Left renal pelvis (tissue), 4 donors: ENCODE data around the gene AP1M1. TPM values are rescaled to one million over a fixed set of nuclear protein-coding genes. Genes with fewer than 3 reads are reported as not detected.
"Not testable (repeated sequence)": the region's sequence is repeated elsewhere in the genome, so short reads cannot be mapped to it uniquely, and the experiment has no call there.

Experiments used
- DNase-seq, 4 donors: peaks; one replicate each; pipeline ENCODE4 v3.0.0-alpha.2; 2013; ENCODE audit warnings: low read depth in 4 of 4, low spot score in 3 of 4
- polyA plus RNA-seq, 4 donors: library from polyadenylated mRNA; unstranded; fragments of 120-200 nt; gene quantifications; one replicate each; pipeline ENCODE4 v1.2.1, GENCODE V29; 2013; ENCODE audit not compliant: insufficient read length in 4 of 4

The AP1M1 gene
- polyA plus RNA-seq = 10 to 100 TPM; 52.6 to 62.6 (median 55.3) TPM

DNA sequence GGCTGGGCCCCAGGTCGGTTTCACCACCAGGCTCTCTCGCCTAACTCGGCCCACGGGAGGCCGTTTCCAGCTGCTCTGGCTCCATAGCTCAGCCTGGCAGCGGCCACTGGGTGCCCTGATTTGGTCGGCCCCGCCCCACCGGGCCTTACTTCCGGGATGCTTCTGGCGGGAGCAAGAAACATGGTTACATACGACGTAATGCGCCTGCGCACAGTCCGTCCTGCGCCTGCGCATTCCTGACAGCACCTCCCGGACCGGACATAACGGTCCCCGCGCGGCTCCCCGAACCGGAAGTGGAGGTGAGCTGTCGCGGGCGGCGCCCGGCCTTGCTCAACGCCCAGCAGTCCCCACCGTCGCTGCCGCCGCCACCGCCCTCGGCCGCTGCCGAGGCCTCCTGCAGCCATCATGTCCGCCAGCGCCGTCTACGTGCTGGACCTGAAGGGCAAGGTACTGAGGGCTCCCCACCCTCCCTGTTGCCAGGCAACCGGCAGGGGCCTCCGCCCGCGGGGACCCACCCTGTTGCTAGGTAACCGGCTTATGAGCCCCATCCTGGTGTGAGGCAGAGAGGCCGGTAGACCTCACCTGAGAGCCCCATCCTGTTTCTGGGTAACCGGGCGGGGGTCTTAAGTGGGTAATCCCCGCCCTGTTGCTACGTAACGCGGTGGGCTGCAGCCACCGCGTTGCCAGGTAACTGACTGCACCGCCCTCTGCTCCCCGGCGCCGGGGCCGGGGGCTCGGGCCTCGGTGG, at the start of gene AP1M1:
Gene AP1M1, plus strand, starts transcription at position 290 of the 748 bp plus-strand sequence. Its CDS starts 116 bp downstream, at position 406.
- DNase-seq = peak; percentile 88 to 94 (median 90)

DNA sequence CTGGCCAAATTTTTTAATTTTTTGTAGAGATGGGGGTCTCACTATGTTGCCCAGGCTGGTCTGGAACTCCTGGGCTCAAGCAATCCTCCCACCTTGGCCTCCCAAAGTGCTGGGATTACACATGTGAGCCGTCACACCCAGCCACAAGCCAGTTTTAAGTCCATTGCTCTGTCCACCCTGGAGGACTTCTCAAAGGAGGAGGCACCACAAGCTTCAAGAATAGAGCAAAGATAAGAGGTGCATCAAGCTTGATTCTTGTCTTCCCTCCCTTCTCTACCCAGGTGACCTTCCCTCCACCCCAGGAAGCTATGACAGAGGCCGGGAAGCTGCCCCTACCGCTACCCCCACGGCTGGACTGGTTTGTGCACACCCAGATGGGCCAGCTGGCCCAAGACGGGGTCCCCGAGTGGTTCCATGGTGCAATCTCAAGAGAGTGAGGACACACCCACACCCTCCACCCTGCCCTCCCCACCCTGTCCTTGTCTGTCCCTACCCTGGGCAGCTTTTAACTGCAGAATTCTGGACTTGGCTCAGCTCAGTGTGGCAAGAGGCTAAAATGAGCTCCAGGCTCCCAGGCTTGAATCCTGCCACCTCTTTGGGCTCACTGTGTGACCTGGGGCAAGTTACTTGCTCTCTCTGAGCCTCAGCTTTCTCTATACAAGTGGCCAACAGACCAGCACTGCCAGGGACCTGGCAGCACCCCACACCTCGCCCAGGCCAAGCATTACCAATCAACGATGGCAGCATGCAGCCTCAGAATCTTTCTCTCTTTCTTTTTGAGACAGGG, 49.1 kb upstream of the AP1M1 start:
- no peak for DNase-seq

DNA sequence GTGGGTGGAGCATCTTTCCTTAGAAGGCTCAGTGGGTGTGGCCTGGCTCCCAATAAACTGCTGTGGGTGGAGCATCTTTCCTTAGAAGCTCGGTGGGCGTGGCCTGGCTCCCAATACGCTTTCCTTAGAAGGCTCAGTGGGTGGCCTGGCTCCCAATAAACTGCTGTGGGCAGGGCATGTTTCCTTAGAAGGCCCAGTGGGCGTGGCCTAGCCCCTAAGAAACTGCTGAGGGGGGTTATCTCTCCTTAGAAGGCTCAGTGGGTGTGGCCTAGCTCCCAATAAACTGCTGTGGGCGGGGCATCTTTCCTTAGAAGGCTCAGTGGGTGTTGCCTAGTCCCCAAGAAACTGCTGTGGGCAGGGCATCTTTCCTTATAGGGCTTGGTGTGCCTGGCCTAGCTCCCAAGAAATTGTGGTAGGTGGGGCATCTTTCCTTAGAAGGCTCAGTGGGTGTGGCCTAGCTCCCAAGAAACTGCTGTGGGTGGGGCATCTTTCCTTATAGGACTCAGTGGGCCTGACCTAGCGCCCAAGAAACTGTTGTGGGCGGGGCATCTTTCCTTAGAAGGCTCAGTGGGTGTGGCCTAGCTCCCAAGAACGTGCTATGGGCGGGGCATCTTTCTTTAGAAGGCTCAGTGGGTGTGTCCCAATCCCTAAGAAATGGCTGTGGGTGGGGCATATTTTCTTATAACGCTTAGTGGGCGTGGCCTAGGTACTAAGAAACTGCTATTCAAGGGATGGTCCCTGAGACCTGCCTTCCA, 44.0 kb upstream of the AP1M1 start:
- DNase-seq = no peak

DNA sequence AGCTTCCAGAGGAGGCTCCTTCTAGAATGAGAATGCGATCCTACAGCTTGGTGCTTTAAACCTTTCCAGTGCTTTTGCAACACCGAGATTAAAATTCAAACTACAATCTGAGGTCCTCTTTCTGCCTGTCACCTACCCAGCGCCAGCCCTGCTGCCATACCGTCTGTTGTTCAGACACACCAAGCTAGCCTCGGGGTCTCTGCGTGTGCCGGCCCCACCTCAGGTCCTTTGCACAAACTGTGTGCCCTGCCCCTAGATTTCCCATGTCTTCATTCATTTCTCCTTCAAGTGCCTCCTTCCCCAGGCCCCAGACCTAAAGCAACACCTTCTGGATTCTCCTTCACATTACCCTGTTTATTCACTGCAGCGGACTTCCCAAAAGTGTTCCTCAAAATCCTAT, 43.2 kb upstream of the AP1M1 start:
- DNase-seq = no peak

DNA sequence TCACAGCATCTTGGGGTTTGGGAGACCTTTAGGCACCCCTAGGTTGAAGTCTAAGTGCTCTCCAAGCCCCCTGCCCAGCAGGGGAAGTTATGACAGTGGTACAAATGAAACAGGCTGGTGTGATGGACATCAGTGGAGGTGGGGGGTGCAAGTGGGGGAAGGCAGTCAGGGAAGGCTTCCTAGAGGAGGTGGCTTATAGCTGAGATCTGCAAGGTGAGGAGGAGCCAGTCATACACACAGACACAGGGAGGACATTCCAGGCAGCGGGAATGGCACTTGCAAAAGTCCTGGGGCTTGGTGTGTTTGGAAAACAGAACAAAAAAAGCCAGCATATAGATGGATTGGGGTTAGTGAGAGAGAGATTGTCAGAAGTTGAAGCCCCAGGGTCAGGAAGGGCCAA, 42.6 kb upstream of the AP1M1 start:
- no peak for DNase-seq

DNA sequence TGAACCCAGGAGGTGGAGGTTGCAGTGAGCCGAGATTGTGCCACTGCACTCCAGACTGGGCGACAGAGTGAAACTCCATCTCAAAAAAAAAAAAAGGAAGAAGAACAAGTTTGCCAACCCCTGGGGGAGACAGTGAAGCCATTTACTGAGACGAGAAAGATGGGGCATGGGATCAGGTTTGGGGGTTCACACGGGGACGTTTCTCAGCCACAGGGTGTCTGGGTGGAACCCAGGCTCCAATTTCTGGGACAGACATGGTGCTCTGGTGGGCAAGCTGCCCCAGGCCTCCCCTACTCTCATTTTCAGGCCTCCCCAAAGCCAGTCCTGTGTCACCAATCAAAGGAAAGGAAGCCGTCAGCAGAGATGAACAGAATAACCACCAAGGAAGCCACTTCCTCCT, 40.8 kb upstream of the AP1M1 start:
- no peak for DNase-seq

DNA sequence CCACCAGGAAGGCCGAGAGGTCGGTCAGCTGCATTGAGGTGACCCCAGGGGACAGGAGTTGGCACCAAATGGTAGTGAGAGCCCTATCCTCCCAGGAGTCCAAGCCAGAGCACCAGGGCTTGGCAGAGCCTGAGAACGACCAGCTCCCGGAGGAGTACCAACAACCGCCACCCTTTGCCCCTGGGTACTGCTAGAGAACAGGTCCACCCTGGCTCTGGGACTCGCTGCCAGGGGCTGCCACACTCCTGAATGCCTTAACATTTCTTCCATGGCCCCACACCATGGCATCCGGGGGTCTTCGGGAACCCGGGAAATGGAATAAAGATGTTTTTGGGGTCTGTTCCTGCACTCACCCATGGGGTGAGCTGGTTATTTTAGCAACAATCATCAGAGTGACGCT, 40.1 kb upstream of the AP1M1 start:
- no peak for DNase-seq

DNA sequence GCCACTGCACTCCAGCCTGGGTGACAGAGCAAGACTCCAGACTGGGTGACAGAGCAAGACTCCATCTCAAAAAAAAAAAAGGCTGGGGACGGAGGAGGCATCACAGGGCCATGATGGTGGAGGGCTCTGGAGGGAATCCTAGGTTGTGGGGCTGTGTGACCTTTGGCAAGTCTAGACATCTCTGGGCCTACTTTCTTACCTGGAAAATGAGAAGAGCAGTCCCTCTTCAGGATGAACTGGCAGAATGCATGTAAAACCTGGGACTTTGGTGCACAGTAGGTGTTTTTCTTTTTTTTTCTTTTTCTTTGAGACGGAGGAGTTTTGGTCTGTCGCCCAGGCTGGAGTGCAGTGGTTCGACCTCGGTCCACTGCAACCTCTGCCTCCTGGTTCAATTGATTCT, 38.1 kb upstream of the AP1M1 start:
- DNase-seq = no peak

DNA sequence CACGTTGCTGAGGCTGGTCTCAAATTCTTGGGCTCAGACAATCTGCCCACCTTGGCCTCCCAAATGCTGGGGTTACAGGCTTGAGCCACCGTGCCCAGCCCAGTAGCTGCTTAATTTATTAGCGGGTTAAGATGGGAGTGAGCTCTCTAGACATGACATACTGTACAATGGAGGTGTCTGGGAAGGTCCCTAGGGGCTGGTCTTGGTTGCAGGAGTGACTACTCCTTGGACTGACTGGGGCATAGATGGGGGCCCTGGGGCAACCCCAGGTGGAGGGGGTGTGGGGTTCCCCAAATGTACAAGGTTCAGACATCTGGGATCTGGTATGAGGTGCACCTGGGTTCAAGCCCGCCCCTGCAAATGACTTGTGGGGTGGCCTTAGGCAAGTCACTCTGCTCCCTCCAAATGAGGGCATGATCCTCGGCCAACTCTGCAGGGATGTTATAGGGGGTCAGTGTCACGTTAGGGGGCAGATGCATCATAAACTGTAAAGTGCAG, 37.2 kb upstream of the AP1M1 start:
- DNase-seq = no peak

DNA sequence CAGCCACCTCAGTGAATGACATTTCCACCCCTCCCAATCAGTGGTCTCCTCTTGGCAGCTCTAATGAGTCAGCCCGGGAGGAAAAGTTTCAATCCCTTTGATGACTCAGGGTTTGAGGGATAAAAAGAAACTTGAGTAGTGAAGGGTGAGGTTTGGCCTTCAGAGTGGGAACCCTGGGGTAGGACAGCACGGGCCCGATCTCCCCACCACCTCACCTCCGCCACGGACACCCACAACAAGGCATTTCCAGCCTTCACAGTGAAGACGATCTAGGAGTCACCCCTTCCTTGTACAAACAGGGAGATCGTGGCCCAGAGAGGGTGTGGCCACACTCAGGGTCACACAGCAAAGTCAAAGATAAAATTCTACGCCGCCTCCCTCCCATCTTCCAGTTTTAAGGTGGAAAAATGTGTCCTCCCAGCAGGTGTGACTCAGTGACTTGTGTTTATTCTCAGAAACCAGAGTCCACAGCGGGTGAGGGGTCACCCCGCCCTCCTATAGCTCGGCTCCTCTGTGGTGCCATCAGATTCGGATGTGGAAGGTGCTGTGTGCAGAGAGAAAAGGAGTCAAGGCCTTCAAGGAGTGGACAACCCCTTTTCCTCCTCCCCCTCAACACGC, 36.7 kb upstream of the AP1M1 start:
- DNase-seq = no peak

DNA sequence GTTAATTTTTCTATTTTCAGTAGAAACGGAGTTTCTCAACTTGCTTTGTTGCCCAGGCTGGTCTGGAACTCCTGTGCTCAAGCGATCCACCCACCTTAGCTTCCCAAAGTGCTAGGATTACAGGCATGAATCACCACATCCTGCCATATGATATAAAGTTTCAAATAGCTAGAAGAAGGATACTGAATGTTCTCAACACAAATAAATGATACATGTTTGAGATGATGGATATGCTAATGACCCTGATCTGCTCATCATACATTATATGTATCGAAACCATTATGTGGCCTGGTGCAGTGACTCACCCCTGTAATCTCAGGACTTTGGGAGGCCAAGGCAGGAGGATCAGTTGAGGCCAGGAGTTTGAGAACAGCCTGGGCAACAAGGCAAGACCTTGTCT, 35.9 kb upstream of the AP1M1 start:
- no peak for DNase-seq

DNA sequence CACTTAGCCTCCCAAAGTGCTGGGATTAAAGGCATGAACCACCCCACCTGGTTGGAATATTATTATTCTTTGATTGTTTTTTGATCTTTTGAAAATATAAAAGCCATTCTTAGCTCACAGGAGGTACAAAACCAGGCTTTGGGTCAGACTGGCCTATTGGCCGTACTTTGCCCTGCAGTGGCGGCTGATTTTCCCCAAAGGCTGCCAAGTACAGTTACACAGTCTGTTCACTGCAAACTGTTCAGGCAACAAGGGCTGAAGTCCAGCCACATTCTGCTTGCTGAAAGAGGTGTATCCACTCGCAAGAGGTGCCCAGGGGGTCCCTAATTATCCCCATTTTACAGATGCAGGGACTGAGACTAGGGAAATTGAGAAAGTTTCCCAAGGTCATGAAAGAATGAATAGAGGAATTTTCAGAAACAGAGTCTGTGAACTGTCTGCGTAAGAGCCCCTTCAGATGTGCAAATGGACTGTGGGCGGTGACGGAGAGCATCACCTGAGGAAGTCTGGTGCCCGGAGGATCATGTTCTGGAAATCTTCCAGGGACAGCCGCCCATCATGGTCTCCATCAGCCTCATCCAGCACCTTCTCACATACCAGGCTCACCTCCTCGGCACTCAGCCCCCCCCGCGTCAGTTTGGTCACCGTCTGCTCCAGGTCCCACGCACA, 33.4 kb upstream of the AP1M1 start:
- DNase-seq = no peak

DNA sequence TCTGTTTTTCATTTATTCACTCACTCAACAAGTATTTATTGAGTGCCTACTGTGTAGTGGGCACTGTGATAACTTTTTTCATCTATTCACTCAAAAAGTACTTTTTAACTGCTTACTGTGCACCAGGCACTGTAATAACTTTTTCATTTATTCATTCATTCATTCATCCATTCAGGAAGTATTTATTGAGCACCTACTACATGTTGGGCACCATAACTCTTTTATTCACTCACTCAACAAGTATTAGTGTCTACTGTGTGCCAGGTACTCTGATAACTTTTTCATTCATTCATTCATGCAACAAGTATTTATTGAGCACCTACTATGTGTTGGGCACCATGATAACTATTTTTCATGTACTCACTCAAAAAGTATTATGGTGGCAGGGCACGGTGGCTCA, 31.3 kb upstream of the AP1M1 start:
- DNase-seq = no peak

DNA sequence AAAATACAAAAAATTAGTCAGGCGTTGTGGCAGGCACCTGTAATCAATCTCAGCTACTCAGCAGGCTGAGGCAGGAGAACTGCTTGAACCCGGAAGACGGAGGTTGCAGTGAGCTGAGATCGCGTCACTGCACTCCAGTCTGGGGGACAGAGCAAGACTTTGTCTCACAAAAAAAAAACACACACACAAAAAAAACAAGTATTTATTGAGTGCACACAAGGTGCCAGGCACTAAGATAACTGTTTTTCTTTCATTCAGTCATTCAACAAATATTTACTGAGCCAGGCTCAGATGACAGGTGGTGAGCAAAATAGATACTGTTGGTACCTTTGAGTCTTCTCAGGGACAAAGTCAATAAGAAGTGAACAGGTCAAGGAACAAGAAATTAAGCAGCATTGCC, 30.7 kb upstream of the AP1M1 start:
- DNase-seq = no peak

DNA sequence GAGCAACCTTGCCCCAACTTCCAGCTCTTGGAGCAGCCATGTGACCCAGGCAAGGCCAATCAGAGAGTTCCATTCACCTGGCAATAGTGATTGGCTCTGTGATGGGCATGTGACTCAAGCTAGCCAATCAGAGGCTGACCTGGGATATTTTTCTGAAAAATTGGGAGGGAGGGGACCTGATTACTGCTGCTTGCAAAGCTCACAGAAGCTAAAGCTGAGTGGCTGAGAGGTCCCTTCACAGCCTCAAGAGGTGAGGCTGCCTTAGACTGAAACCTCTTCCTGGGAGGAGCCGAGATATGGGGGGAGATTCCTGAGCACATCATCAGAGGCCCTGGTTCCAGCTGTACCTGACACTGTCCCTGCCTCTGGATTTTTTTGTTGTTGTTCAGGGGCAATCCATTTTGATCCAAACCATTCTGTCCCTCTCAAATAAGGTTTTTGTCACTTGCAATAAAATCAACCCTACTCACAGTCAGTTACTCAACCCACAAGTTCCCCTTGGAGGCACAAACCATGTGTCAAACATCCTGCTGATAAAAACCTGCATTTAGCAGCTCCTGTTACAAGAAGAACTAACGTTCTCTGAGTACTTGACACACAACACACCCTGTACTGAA, 29.1 kb upstream of the AP1M1 start:
- DNase-seq = no peak

DNA sequence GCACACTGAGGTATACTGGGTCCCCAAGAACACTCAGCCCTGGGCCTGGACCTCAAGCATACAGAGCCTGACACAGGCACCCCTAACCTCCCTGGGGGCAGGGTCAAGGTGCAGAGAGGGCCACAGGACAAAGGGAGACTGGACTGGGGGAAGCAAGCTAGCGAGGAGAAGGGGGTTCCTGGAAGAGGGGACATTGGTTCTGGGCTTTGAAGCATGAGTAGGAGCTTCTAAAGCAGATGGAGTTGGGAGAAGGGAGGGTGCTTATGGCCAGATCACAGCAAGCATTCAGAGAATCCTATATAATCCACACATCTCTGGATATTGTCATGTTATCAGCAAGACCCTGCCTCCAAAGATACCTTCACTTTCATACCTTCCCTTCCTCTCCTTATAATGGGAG, 27.6 kb upstream of the AP1M1 start:
- DNase-seq = no peak

DNA sequence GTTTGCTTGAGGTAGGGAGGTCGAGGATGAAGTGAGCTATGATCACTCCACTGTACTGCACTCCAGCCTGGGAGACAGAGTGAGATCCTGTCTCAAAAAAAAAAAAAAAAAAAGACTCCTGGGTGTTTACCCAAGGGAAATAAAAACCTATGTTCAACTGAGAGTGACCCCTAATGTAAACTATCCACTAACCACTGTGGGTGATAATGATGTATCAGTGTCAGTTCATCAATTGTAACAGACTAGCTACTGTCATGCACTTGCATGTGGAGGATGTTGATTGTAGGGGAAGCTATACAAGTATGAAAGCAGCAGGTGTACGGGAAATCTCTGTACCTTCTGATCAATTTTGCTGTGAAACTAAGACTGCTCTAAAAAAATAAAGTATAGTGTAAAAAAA, 21.8 kb upstream of the AP1M1 start:
- no peak for DNase-seq

DNA sequence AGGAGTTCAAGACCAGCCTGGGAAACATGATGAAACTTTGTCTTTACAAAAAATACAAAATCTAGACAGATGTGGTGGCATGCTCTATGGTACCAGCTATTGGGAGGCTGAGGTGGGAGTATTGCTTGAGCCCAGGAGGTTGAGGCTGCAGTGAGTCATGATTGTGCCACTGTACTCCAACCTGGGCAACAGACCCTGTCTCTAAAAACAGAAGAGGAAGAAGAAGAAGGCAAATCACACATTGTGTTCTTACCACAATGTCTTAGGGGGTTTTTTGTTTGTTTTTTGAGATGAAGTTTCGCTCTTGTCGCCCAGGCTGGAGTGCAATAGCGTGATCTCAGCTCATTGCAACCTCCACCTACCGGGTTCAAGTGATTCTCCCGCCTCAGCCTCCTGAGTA, 18.8 kb upstream of the AP1M1 start:
- DNase-seq = not testable (repeated sequence)

DNA sequence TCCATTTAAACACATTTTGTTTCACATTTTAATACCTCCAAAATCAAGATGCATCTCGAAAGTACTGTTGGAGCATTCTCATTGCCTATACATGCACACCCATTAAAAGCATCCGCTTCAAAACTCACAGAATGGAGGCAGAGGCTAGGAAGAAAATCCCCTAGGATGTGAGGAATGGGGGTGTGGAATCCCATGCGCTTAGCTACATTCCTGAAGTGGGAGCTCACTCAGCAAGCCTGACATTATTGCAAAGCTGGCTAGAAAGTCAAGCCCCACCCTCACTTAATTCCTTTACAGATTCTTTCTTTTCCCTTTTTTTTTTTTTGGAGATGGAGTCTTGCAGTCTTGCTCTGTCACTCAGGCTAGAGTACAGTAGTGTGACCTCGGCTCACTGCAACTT, 17.1 kb upstream of the AP1M1 start:
- no peak for DNase-seq

DNA sequence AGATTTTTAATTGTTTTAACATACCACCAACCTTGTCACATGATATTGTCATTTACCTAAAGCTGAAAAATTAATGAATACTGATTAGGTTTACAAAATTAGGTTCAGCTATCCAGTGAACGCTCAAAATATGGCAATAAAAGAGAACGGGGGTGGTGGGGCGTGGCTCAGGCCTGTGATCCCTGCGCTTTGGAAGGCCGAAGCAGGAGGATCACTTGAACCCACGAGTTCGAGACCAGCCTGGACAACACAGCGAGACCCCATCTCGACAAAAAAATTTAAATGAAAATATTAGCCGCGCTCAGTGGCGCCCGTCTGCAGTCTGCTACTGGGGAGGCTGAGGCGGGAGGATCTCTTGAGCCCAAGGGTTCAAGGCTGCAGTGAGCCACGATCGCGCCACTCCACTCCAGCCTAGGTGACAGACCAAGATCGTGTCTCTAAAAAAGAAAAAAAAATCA, 13.0 kb upstream of the AP1M1 start:
- no peak for DNase-seq
